GM20431 (cell line): ENCODE results near the gene MYRF.

Experiments used
- in situ Hi-C: fragments of 300-500 bp; cut with MseI, MboI; formaldehyde crosslinking; loops from one replicate; pipeline ENCODE4 v1.15.0; 2020; ENCODE audit warnings: low sequenced_read_pairs; ENCODE audit not compliant: unreplicated experiment

The MYRF gene

DNA sequence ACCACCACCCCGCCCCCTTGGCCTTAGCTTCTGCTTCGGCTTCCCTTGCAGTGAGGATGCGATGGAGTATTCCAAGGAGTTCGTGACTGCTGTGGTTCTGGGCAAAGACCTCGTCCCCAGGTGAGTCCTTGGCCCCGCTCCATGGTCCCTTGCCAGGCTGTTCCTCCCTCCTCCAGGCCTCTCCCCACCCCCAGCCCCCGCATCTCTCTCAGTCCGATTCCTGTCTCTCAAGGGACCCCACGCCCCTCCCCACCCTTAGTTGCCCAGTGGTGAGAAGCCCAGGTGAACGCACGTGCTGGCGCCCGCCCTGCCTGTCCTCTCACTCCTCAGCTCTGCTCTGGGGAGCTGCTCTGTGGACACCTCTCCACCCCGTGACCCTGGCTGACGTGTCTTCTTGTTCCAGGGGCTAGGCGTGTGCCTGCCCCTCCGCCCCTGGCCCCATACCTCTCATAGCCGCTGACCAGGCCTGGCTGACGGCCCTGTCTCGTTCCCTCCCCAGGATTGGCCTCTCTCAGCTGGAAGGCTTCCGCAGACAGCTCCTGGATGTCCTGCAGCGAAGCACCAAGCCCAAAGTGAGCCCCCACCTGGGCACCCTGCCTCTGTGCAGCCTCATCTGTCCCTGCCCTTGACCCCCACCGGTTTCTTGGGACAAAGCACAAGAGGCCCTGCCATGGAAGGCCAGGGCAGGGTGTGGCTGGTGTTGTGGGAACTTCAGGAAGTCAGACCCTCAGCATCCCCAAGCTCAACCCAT is 14.6 kb upstream of the MYRF start:
- in situ Hi-C loops, result no loop called here

DNA sequence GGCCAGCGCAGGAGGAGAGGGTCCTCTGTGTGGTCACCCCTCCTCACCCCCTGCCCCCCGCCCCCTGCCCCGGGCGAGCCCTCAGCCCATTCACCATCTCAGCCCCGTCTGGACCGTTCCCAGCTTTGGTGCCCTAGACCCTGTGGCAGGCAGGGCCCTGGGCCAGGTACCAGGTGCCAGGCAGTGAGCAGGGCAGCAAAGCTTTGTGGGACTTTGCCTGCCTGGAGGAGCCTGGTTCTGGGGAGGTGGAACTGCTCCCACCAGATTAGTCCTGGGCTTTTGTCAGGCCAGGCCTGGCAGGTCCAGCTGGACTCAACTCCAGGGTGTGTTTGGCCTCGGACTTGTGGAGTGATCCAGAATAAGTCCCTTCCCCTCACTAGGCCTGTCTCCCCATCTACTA is 13.7 kb upstream of the MYRF start:
- in situ Hi-C loops, result no loop called here

DNA sequence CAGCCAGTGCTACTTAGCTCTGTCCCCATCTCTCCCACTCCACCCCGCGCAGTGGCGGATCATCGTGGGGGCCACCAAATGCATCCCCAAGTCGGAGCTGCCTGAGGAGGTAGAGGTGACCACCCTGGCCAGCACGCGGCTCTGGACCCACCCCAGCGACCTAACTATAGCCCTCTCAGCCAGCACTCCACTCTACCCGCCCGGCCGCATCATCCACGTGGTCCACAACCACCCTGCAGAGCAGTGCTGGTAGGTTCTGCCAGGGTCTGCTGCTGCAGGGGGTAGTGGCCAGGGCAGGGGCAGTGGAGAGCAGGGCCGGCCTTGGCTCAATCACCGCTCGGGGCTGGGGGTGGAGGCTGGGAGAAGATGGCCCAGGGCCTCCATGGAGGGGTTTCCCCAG is 13.0 kb upstream of the MYRF start:
- in situ Hi-C loops, result no loop called here

DNA sequence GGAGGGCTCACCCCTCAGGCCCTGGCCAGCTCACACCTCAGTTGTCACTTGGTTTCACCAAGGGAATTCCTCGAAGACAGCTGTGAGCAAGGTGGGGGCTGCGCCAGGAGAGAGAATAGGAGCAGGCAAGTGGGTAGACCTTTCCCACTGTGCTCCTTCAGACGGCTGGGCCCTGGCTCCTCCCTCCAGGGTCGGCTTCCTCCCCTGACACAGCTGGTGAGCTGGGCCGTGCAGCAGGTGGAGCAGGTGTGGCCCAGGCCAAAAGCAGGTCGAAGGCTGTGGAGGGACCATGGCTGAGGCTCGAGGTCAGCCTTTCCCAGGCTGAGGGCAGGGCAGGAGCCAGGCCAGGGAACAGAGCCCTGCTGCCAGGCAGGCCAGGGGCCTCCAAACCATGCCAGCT is 12.5 kb upstream of the MYRF start:
- in situ Hi-C loops, result no loop called here

DNA sequence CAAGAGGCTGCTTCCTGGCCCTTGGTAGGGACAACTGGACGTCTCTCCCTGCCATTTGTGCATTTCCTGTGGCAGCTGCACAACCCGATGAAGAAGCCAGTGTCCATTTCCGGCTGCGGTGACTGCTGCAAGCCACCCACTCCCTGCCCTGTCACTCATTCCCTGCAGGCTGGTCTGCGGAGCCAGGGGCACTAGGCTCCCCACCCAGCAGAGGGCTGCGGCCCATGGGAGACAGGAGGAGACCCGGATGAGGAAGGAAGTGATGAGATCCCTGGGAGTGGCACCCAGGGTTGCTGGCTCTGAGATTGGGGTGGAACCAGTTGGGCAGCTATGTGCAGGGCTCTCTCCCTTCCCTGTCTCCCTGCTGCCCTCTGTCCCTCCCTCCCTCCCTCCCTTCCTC is 10.0 kb upstream of the MYRF start:
- in situ Hi-C loops, result no loop called here

DNA sequence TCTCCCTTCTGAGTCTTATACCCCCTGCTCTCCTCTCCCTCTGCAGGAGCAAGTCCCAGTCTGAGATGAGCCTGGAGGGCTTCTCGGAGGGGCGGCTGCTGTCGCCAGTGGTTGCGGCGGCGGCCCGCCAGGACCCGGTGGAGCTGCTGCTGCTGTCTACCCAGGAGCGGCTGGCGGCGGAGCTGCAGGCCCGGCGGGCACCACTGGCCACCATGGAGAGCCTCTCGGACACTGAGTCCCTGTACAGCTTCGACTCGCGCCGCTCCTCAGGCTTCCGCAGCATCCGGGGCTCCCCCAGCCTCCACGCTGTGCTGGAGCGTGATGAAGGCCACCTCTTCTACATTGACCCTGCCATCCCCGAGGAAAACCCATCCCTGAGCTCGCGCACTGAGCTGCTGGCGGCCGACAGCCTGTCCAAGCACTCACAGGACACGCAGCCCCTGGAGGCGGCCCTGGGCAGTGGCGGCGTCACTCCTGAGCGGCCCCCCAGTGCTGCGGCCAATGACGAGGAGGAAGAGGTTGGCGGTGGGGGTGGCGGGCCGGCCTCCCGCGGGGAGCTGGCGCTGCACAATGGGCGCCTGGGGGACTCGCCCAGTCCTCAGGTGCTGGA is 8.8 kb upstream of the MYRF start:
- in situ Hi-C loops, result no loop called here

DNA sequence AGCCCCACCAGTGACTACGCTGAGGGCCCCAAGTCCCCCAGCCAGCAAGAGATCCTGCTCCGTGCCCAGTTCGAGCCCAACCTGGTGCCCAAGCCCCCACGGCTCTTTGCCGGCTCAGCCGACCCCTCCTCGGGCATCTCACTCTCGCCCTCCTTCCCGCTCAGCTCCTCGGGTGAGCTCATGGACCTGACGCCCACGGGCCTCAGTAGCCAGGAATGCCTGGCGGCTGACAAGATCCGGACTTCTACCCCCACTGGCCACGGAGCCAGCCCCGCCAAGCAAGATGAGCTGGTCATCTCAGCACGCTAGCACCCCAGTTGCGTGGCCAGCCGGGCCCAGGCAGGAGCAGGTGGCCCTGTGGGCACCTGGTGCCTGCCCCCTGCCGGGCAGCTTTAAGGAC is 8.3 kb upstream of the MYRF start:
- in situ Hi-C loops, result no loop called here

DNA sequence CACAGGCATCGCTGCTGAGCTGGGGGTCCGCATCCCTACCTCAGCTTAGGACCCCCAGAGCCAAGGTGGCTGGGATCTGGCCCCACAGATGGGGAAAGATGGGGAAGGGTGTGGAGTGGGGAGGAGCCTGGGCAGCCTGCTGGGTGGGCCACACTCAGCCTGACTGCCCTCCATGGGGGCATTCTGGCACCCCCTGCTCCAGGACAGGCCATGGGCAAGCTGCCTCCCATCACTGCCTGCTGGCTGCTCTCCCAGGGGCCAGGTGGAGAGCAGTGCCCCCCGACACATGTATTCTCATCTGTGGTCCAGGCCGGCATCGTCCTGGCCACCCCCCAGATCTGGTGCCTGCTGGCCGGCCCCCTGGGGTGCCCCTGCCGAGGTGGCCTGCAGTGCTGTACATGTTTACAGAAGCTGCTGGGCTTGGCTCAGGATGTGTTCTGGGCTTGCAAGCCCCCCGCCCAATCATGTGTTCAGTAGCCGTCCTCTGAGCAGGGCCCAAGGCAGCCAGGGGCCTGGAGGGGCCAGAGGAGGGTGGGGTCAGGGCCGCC is 7.8 kb upstream of the MYRF start:
- in situ Hi-C loops, result no loop called here

DNA sequence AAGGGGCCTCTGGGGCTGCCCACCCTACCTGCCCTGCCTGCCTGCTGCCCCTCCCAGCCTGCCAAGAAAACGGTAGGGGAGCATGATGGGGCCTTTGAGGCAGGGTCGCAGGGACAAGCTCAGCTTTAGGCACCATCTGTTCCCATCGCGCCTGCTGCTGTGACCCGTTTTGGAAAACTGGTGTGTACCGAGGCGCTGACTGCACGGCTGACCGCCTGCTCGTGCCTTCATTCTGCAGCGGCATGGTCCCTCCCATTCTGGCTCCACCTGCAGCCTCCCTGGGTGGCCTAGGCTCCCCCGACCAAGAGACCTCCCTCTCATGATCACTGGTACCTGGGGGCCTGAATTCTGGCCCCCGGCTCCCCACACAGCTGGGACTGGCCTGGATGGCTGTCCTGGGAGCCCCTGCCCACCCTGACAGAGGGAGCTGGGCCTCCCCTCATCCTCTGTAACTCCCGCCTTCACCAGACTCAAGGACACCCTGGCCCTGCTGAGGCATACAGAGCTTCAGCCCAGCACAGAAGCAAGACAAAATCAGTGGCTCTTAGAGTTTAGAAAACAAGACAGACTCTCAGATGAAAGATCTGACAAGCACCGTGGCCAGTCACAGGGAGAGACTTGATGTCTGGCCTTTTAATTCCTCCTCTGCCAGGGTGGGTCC is 6.5 kb upstream of the MYRF start:
- in situ Hi-C loops, result no loop called here

DNA sequence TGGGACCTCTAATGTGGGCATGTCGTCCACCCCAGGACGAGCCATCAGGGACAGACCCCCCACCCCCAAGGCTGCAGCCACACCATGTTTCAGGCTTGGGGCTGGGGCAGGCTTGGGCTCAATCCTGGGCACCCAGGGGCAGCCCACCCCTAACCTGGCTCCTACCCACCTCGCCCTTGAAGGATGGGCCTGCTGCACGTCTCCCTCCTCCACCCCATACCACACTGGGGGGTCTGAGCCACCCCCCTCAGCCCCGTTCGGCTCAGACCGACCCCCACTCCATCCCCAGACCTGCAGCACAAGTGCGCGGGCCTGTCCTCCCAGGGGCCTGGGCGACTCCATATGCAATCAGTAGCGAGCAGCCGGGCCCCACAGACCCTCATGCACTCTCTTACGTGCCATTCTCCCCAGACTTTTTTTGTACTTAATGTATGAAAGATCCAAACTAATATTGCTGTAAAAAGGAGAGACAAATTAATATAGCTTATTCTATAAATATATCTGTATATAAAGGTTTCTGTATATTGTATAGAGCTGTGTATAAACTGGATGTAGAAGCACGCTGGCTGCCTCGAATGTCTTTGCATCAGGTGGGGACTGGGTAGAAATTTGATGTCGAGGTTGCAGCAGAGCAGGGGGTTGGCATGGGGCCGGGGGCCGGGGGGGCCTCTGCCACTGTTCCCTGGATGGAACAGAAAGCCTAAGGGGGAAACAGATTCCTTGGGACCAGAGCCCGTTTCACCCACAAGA is 5.8 kb upstream of the MYRF start:
- in situ Hi-C loops, result no loop called here

DNA sequence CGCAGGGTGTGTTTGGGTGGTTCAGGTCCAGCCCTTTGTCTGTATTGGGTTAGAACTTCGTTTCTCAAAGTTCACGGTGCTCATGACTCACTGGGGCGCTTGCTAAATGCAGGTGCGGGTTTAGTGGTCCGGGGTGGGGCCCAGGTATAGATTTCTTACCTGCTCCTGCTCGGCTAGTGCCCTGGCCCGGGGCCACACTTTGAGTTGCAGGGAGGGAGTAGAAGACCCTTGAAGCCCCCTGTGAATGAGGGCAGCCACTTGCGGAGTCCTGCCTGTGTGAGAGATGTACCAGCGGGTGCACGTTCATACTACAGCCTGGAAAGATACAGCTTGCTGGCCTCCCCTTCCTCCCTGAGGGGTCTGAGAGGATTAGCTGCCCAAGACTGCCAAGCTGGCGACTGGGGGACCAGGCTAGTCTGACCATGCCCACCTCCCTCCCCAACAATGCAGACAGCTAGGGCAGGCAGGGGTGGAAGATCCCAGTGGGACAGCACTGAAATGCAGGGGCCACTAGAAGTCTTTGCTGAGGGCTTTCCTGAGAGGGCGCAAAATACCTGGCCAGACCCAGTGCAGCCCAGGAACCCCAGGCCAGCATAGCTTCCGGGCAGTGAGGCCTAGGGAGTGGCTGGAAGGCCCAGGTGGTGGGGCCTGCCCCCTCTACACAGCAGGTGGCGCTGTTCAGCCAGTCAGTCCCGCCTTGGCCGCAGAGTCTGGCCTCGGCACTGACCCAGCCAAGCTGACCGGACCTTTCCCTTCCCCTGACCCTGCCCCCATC is 5.1 kb upstream of the MYRF start:
- in situ Hi-C loops, result no loop called here

DNA sequence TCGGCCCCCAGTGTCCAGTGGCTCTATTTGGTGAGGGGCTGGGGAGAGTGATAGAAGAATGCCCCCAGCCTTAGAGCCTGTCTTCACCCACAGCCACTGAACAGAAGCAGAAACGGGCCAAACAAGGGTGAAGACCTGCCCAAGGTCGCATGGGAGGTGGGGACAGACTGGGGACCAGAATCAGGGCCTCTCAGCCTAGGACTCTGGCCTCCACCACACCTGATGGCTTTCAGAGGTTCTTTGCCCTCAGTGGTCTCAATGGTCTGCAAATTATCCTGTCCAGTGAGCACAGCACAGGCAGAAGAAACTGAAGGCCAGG is 4.5 kb upstream of the MYRF start:
- in situ Hi-C loops, result no loop called here

DNA sequence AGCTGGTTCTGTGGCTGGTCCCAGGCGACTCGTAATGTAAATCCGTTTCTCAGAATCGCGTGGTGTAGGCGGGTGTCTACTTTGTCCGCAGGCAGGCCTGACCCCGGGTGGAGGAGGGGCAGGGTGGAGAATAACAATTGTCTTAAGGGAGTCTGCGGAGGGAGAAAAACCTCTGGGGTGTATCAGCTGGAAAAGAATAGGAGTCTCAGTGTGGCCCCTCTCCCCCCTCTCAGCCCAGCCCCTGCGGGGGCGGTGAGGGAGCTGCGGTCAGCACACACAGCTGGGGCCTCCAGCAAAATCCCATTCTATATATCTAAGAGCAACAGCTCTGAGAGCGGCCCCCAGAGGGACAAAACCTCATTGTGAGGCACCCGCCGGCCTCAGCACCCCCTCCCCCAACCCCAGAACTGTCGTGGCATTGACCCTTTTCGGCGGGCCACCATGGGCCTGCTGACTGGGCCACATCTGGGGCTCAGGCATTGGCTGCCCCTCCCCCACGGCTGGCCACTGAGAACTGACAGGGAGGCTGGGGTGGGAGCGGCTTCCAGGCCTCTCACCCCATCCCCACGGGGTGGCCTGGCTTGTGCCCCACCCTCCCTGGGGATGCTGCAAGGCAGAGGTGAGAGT is 2.7 kb upstream of the MYRF start:
- in situ Hi-C loops, result no loop called here

DNA sequence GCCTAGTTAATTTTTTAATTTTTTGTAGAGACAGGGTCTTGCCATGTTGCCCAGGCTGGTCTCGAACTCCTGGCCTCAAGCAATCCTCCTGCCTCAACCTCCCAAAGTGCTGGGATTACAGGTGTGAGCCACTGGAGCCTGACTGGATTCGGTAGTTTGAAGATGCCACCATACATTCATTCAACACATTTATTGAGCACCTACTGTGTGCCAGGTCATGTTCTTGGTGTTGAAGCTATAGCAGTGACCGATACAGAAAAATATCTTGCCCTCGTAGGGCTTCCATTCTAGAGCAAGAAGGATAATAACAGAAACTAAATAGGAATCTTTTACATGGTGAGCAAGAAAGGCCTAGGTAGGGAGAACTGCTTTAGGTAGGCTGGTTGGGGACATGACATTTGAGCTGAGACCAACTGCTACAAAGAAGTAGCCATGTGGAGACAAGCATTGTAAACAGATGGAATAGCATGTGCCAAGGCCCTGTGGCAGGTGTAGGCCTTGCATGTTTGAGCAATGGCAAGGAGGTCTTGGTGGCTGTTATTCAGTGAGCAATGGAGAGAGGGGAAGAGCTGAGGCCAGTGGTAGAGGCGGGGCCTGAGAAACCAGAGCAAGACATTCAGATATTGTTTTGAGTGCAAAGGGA is 1.7 kb upstream of the MYRF start:
- in situ Hi-C loops, result no loop called here

DNA sequence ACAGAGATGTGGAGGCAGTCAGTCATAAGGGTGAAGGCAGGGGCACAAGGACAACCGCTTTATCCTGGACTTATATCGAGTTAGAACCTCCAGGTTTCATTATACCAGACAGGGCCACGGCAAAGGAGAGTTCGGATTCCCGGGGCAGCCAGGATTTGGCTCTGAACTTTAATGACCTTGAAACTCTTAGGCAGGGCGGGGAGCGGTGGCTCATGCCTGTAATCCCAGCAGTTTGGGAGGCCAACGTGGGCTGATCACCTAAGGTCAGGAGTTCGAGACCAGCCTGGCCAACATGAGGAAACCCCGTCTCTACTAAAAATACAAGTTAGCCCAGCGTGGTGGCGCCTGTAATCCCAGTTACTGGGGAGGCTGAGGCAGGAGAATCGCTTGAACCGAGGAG is 1.1 kb upstream of the MYRF start:
- in situ Hi-C loops, result no loop called here

DNA sequence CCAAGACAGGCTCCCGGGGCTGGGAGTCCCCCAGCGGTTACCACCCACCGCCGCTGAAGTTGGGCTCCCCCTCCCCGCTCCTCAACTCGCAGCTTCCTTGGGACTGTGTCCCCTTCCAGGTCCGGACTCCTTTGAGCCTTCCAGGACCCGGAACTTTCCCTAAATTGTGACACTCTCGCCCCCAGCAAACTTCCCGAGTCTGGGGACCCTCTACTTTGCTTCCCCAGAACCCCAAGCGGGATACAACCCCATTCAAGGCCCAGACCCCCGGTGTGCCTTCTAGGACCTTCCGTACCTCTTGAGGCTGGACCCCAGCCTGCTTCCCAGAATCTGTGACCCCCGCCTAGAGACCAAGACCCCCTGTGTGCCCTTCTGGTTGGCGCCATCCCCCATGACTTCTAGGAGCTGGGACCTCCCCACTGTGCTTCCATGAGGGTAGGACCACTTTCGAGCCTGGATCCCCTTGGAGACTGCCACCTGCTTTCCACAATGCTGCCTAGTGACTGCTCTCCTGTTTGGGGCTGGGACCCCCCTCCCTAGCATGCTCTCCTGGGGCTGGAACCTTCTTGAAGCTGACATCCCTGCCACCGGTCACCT is 587 bp downstream of the MYRF start:
- in situ Hi-C loops, result no loop called here

DNA sequence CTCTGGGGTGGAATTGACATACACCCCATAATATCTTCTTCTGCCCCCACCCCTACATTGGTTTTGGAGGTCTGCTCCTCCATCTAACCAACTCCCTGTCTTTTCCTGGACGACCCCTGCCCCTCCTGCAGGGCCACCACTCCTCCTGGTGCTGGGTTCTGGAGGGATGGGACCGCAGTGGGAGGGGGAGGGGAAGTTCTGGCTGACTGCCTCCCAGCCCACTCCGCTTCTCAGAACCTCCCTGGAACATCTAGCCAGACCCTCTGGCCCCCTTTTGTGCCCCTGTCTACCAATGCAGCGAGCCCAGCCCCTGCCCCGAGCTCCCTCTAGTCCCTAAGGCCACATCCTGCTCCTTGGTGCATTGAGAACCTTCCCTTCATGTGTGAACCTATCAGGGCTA is 1.2 kb downstream of the MYRF start:
- in situ Hi-C loops, result no loop called here

DNA sequence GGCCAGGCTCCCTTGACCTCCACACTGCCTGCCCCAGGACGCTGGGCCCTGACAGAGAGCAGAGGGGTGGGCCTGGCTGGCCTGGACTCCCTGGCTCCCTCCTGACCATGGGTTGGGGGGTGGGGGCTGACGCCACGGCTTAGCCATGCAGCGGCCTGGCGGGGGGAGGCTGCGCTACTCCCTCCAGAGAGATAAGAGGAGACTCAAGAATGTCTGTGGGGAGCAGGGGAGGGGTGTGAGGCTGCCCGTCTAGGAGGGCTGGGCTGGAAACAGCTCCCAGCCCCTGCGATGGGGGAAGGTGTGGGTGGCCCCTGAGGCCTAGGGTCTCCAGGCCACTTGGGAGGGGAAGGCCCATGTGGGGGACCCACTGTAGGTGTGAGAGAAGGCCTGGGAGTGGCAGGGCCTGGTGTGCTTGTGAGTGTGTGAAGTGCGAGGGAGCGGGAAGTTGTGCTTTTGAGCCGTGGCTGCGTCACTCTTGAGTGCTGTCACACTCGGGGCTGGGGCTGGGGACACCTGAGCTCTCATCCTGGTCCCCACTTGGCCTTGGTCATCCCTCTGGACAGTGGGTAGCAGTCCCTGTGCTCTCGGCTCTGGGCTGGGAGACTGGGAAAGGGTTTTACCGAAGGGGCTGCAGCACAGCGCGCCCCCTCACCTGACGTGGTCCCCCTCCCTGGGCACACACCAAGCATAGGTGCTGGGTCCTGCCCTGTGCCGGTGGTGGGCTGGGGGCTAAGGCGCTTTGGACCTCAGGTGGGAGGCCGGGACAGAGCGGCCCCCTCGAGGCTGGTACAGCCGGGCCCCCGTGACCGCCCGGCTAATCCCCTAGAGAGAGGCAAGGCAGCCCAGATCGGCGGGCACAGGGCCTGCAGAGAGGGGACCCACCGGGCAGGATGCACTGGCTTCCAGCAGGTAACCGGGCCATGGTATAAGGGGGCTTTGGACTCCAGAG is 2.4 kb downstream of the MYRF start:
- in situ Hi-C loops, result no loop called here
